Neural progenitor cell (in vitro differentiated cells): ENCODE measurements around the gene CUL5. TPM values are rescaled to one million over a fixed set of nuclear protein-coding genes. Genes with fewer than 3 reads are reported as not detected.

Source experiments
- DNase-seq: peaks from one replicate; pipeline ENCODE4 v3.0.0-alpha.2; 2016; ENCODE audit warnings: low spot score
- H2AFZ ChIP-seq: fragments of 200-600 bp; sonication (generic); replicated peaks from 2 replicates; pipeline ENCODE4 v1.6.1; 2016; ENCODE audit warnings: antibody characterized with exemption
- H3F3A ChIP-seq: fragments of 200-600 bp; sonication (generic); 2 replicates; pipeline ENCODE4 v1.6.1; 2016; ENCODE audit warnings: antibody characterized with exemption, low read depth
- H3K27ac ChIP-seq: fragments of 200-600 bp; sonication (generic); 2 replicates; pipeline ENCODE4 v1.5.1; 2016; ENCODE audit warnings: mild to moderate bottlenecking
- H3K27me3 ChIP-seq: fragments of 200-600 bp; sonication (generic); 2 replicates; pipeline ENCODE4 v1.6.1; 2016; ENCODE audit warnings: mild to moderate bottlenecking, moderate library complexity
- H3K36me3 ChIP-seq: fragments of 200-600 bp; sonication (generic); 2 replicates; pipeline ENCODE4 v1.5.1; 2016
- H3K4me1 ChIP-seq: fragments of 200-600 bp; sonication (generic); 2 replicates; pipeline ENCODE4 v1.6.1; 2016; ENCODE audit warnings: mixed run types
- H3K4me2 ChIP-seq: fragments of 200-600 bp; sonication (generic); 2 replicates; pipeline ENCODE4 v1.6.1; 2016
- H3K4me3 ChIP-seq: fragments of 200-600 bp; sonication (generic); 2 replicates; pipeline ENCODE4 v1.5.1; 2016
- H3K79me2 ChIP-seq: fragments of 200-600 bp; sonication (generic); 2 replicates; pipeline ENCODE4 v1.6.1; 2016; ENCODE audit warnings: low read depth
- H3K9ac ChIP-seq: fragments of 200-600 bp; sonication (generic); 2 replicates; pipeline ENCODE4 v1.6.1; 2016
- H3K9me3 ChIP-seq: fragments of 200-600 bp; sonication (generic); 2 replicates; pipeline ENCODE4 v1.5.1; 2016; ENCODE audit warnings: low read depth
- H4K20me1 ChIP-seq: fragments of 200-600 bp; sonication (generic); 2 replicates; pipeline ENCODE4 v1.6.1; 2016; ENCODE audit warnings: low read depth
- H3K27ac Mint-ChIP-seq: 3 replicates; pipeline ENCODE4 v1.8.0; 2021; ENCODE audit warnings: mixed read lengths
- H3K27me3 Mint-ChIP-seq: 2 replicates; pipeline ENCODE4 v1.8.0; 2022; ENCODE audit warnings: low read depth, mild to moderate bottlenecking, inconsistent platforms, moderate library complexity, mixed read lengths; ENCODE audit not compliant: insufficient read depth
- H3K36me3 Mint-ChIP-seq: 3 replicates; pipeline ENCODE4 v1.8.0; 2021; ENCODE audit warnings: mixed read lengths
- H3K4me1 Mint-ChIP-seq: 3 replicates; pipeline ENCODE4 v1.8.0; 2021; ENCODE audit warnings: mixed read lengths
- H3K4me3 Mint-ChIP-seq: 3 replicates; pipeline ENCODE4 v1.8.0; 2021; ENCODE audit warnings: mild to moderate bottlenecking, moderate library complexity, mixed read lengths
- H3K9me3 Mint-ChIP-seq: 3 replicates; pipeline ENCODE4 v1.8.0; 2020; ENCODE audit warnings: mixed read lengths
- EZH2 ChIP-seq: fragments of 200-600 bp; sonication (generic); IDR thresholded peaks from 2 replicates; pipeline ENCODE4 v1.6.1; 2017; ENCODE audit warnings: antibody characterized with exemption, mild to moderate bottlenecking, moderate library complexity
- EZH2phosphoT487 ChIP-seq: fragments of 200-600 bp; sonication (generic); IDR thresholded peaks from 2 replicates; pipeline ENCODE4 v1.6.1; 2017; ENCODE audit warnings: antibody characterized with exemption
- total RNA-seq: library from RNA; depleted of rRNA; stranded (reverse); fragments of >200 nt; gene quantifications from 2 replicates; pipeline ENCODE4 v1.2.3, GENCODE V29; 2015; ENCODE audit warnings: low replicate concordance
- TF ChIP-seq, protein P1 (sequence below): fragments of 200-600 bp; sonication (generic); IDR thresholded peaks from 2 replicates; pipeline ENCODE4 v1.5.1; 2017; ENCODE audit warnings: antibody characterized with exemption, mild to moderate bottlenecking

Gene CUL5
- total RNA-seq, 1 donor from 2014 or later, result 55.1 TPM

DNA sequence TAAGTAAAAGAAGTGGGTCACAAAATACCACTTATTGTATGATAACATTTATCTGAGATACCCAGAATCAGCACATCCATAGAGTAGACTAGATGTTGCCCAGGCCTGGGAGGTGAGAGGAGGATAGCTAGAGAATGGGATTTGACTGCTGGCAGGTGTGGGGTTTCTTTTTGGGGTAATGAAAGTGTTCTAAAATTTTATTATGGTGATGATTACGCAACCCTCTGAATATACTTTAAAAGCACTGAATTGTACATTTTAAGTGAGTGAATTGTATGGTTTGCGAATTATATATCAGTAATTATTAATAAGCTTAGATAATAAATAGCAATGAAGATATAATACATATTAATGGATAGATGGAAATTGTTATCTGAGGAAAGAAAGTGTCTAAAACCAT, 77.0 kb downstream of the CUL5 start:
- H3K4me1 ChIP-seq, result no peaks in the 10 kb centered on the region
- H3K36me3 ChIP-seq, result peaks cover 4% of the 10 kb centered on the region
- Mint-ChIP-seq H3K4me1 (no peaks in the 10 kb centered on the region), H3K27ac (no peak overlapping the region), H3K36me3 (peaks cover 16% of the 10 kb centered on the region), H3K27me3 (no peaks in the 10 kb centered on the region), H3K9me3 (no peaks in the 10 kb centered on the region), H3K4me3 (no peak overlapping the region)
- no peak for DNase-seq
- H3K4me3 ChIP-seq, result no peak overlapping the region
- no peak overlapping the region for H3K9ac ChIP-seq
- H3K27me3 ChIP-seq, result no peaks in the 10 kb centered on the region
- H3K4me2 ChIP-seq, result no peak overlapping the region
- no peak overlapping the region for H3K27ac ChIP-seq
- no peaks in the 10 kb centered on the region for H3F3A ChIP-seq
- H4K20me1 ChIP-seq, result peaks cover 6% of the 10 kb centered on the region
- H3K9me3 ChIP-seq, result no peaks in the 10 kb centered on the region
- no peaks in the 10 kb centered on the region for H3K79me2 ChIP-seq
- TF ChIP-seq EZH2phosphoT487 (no peak), EZH2 (no peak)
- TF ChIP-seq, protein P1, sequence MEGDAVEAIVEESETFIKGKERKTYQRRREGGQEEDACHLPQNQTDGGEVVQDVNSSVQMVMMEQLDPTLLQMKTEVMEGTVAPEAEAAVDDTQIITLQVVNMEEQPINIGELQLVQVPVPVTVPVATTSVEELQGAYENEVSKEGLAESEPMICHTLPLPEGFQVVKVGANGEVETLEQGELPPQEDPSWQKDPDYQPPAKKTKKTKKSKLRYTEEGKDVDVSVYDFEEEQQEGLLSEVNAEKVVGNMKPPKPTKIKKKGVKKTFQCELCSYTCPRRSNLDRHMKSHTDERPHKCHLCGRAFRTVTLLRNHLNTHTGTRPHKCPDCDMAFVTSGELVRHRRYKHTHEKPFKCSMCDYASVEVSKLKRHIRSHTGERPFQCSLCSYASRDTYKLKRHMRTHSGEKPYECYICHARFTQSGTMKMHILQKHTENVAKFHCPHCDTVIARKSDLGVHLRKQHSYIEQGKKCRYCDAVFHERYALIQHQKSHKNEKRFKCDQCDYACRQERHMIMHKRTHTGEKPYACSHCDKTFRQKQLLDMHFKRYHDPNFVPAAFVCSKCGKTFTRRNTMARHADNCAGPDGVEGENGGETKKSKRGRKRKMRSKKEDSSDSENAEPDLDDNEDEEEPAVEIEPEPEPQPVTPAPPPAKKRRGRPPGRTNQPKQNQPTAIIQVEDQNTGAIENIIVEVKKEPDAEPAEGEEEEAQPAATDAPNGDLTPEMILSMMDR, result no peak
- no peak overlapping the region for H2AFZ ChIP-seq

DNA sequence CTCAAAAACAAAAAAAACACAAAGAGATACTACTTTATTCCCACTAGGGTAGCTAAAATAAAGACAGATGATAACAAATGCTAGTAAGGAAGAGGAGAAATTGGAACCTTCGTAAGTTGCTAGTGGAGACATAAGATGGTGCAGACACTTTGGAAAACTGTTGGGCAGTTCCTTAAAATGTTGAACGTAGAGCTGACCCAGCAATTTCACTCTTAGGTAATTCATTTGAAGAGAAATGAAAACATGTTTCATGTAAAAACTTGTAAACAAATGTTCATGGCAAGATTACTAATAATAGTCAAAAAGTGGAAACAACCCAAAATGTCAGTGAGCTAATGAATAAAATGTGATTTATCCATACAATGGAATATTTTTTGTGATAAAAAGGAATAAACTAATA, 83.4 kb downstream of the CUL5 start:
- no peak overlapping the region for H3K27ac Mint-ChIP-seq
- peaks cover 2% of the 10 kb centered on the region for H3K27me3 Mint-ChIP-seq
- no peak for DNase-seq
- H3K27me3 ChIP-seq, result no peaks in the 10 kb centered on the region
- TF ChIP-seq, protein P1, result no peak
- TF ChIP-seq EZH2phosphoT487 (no peak), EZH2 (no peak)
- H3F3A ChIP-seq, result no peaks in the 10 kb centered on the region
- H3K4me1 ChIP-seq, result no peaks in the 10 kb centered on the region
- no peak overlapping the region for H3K9ac ChIP-seq
- H3K36me3 Mint-ChIP-seq, result peaks cover 5% of the 10 kb centered on the region
- no peaks in the 10 kb centered on the region for H3K9me3 ChIP-seq
- no peak overlapping the region for H2AFZ ChIP-seq
- H3K4me3 Mint-ChIP-seq, result no peak overlapping the region
- peaks cover 8% of the 10 kb centered on the region for H3K36me3 ChIP-seq
- H3K4me2 ChIP-seq, result no peak overlapping the region
- H3K79me2 ChIP-seq, result no peaks in the 10 kb centered on the region
- no peaks in the 10 kb centered on the region for H3K4me1 Mint-ChIP-seq
- H3K27ac ChIP-seq, result no peak overlapping the region
- no peaks in the 10 kb centered on the region for H4K20me1 ChIP-seq
- H3K9me3 Mint-ChIP-seq, result no peaks in the 10 kb centered on the region
- H3K4me3 ChIP-seq, result no peak overlapping the region

DNA sequence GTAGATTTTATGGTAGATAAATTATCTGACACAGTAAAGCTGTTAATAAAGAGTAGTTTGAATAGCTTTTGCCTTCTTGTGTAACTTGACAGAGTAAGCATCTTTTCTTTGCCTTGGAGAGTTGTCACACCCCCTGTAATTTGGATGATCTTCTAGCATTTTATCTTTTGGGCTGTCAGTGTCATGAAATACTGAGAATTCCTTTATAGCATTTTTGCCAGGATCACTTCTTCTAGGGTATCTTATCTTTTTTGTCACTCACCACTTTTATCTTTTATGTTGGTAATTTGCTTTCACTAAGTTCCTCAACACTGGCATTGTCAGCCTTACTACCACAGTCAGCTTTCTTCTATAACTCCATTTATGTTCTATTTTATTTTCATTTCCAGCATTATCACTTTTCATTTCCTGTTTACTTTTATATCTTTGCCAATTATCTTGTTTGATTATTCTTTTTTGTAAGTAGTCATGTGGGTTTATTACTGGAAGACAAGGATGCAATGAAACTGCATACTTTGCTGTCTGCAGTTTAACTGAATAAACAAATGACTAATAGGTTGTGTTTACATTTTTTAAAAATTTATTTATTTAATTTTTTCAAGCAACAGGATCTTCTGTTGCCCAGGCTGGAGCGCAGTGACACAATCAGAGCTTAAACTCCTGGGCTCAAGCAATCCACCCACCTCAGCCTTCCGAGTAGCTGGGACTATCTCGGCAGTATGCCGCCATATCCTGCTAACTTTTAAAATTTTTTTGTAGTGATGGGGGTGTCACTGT, 84.6 kb downstream of the CUL5 start:
- no peaks in the 10 kb centered on the region for H3K4me1 Mint-ChIP-seq
- peaks cover 2% of the 10 kb centered on the region for H3K27me3 Mint-ChIP-seq
- H3K9me3 Mint-ChIP-seq, result no peaks in the 10 kb centered on the region
- Histone ChIP-seq H3K4me3 (no peak overlapping the region), H3K4me1 (no peaks in the 10 kb centered on the region), H4K20me1 (no peaks in the 10 kb centered on the region), H3K27me3 (no peaks in the 10 kb centered on the region), H3K9ac (no peak overlapping the region), H2AFZ (no peak overlapping the region), H3K27ac (no peak overlapping the region), H3K4me2 (no peak overlapping the region), H3K36me3 (peaks cover 16% of the 10 kb centered on the region), H3K9me3 (no peaks in the 10 kb centered on the region), H3F3A (no peaks in the 10 kb centered on the region), H3K79me2 (no peaks in the 10 kb centered on the region)
- H3K36me3 Mint-ChIP-seq, result peaks cover 10% of the 10 kb centered on the region
- no peak overlapping the region for H3K4me3 Mint-ChIP-seq
- TF ChIP-seq, protein P1, result no peak
- TF ChIP-seq EZH2 (no peak), EZH2phosphoT487 (no peak)
- no peak for DNase-seq
- H3K27ac Mint-ChIP-seq, result no peak overlapping the region
